Measurements from ENCODE around the gene CS. TPM values are rescaled to one million over a fixed set of nuclear protein-coding genes. Genes with fewer than 3 reads are reported as not detected.
"Not testable (repeated sequence)": the region's sequence is repeated elsewhere in the genome, so short reads cannot be mapped to it uniquely, and the experiment has no call there.

The CS gene
- total RNA-seq, 1 experiment from 2014 or later, result 109 TPM

GRCh38 chr12:56282579-56282978 lies 17.6 kb downstream of the CS start:
- H3K9me3 ChIP-seq (replicated peaks), result no peaks in the 10 kb centered on the region
- no peaks in the 10 kb centered on the region for H3K27me3 ChIP-seq (replicated peaks)
- peaks cover 93% of the 10 kb centered on the region for H3K36me3 ChIP-seq
- no peak for DNase-seq (ENCODE audit: low read depth in 1 of 2, low spot score in 2 of 2)
- no peak overlapping the region for H3K4me3 ChIP-seq
- no peak overlapping the region for H3K27ac ChIP-seq
- no peaks in the 10 kb centered on the region for H3K4me1 ChIP-seq (replicated peaks)

GRCh38 chr12:56282030-56282429 lies 18.1 kb downstream of the CS start:
- Histone ChIP-seq H3K4me3 (no peak overlapping the region), H3K9me3 (replicated peaks) (no peaks in the 10 kb centered on the region), H3K4me1 (replicated peaks) (no peaks in the 10 kb centered on the region), H3K27ac (no peak overlapping the region), H3K36me3 (peaks cover 93% of the 10 kb centered on the region), H3K27me3 (replicated peaks) (no peaks in the 10 kb centered on the region)
- no peak for DNase-seq (ENCODE audit: low read depth in 1 of 2, low spot score in 2 of 2)

- peaks cover 93% of the 10 kb centered on the region for H3K36me3 ChIP-seq
- H3K4me1 ChIP-seq (replicated peaks), result no peaks in the 10 kb centered on the region
- no peaks in the 10 kb centered on the region for H3K27me3 ChIP-seq (replicated peaks)
- no peak for DNase-seq (ENCODE audit: low read depth in 1 of 2, low spot score in 2 of 2)
- no peak overlapping the region for H3K27ac ChIP-seq
- no peak overlapping the region for H3K4me3 ChIP-seq
- H3K9me3 ChIP-seq (replicated peaks), result no peaks in the 10 kb centered on the region
Observed at GRCh38 chr12:56280849-56281248, 19.3 kb downstream of the CS start.

- no peaks in the 10 kb centered on the region for H3K27me3 ChIP-seq (replicated peaks)
- H3K4me1 ChIP-seq (replicated peaks), result no peaks in the 10 kb centered on the region
- DNase-seq (ENCODE audit: low read depth in 1 of 2, low spot score in 2 of 2), result no peak
- H3K4me3 ChIP-seq, result no peak overlapping the region
- H3K27ac ChIP-seq, result no peak overlapping the region
- peaks cover 95% of the 10 kb centered on the region for H3K36me3 ChIP-seq
- no peaks in the 10 kb centered on the region for H3K9me3 ChIP-seq (replicated peaks)
Observed at GRCh38 chr12:56278905-56279304, 21.2 kb downstream of the CS start.

- Histone ChIP-seq H3K36me3 (peaks cover 87% of the 10 kb centered on the region), H3K27me3 (replicated peaks) (no peaks in the 10 kb centered on the region), H3K4me1 (replicated peaks) (no peaks in the 10 kb centered on the region), H3K27ac (no peak overlapping the region), H3K4me3 (no peak overlapping the region), H3K9me3 (replicated peaks) (no peaks in the 10 kb centered on the region)
- DNase-seq (ENCODE audit: low read depth in 1 of 2, low spot score in 2 of 2), result no peak
Observed at GRCh38 chr12:56274299-56274698, 25.8 kb downstream of the CS start.

- not testable (repeated sequence) for H3K9me3 ChIP-seq (replicated peaks); H3K4me1 ChIP-seq (replicated peaks); H3K4me3 ChIP-seq; DNase-seq (ENCODE audit: low read depth in 1 of 2, low spot score in 2 of 2); H3K27ac ChIP-seq; H3K27me3 ChIP-seq (replicated peaks)
- peaks cover 72% of the 10 kb centered on the region for H3K36me3 ChIP-seq
Observed at GRCh38 chr12:56272468-56272867, 27.7 kb downstream of the CS start.

- DNase-seq (ENCODE audit: low read depth in 1 of 2, low spot score in 2 of 2), result peak in 1 of 2 experiments; percentile 30
- H3K27me3 ChIP-seq (replicated peaks), result no peaks in the 10 kb centered on the region
- H3K4me1 ChIP-seq (replicated peaks), result peaks cover 9% of the 10 kb centered on the region
- no peaks in the 10 kb centered on the region for H3K9me3 ChIP-seq (replicated peaks)
- peaks cover 61% of the 10 kb centered on the region for H3K36me3 ChIP-seq
- H3K27ac ChIP-seq, result no peak overlapping the region
- H3K4me3 ChIP-seq, result no peak overlapping the region
Observed at GRCh38 chr12:56271031-56271430, 29.1 kb downstream of the CS start.

GRCh38 chr12:56267443-56268071 lies 32.6 kb downstream of the CS start:
- H3K27me3 ChIP-seq (replicated peaks), result no peaks in the 10 kb centered on the region
- H3K27ac ChIP-seq, result no peak overlapping the region
- peak overlapping the region; percentile 65 for H3K4me3 ChIP-seq
- no peaks in the 10 kb centered on the region for H3K9me3 ChIP-seq (replicated peaks)
- peaks cover 29% of the 10 kb centered on the region for H3K36me3 ChIP-seq
- DNase-seq (ENCODE audit: low read depth in 1 of 2, low spot score in 2 of 2), result no peak
- H3K4me1 ChIP-seq (replicated peaks), result peaks cover 9% of the 10 kb centered on the region

- Histone ChIP-seq H3K27me3 (replicated peaks) (no peaks in the 10 kb centered on the region), H3K36me3 (peaks cover 27% of the 10 kb centered on the region)
Observed at GRCh38 chr12:56266693-56267442, 33.3 kb downstream of the CS start, which contains the start of gene COQ10A. Gene COQ10A (plus strand): TSS chr12:56266942. CDS start chr12:56267119, 177 bp downstream.

GRCh38 chr12:56266068-56266692 lies 34.0 kb downstream of the CS start:
- H3K9me3 ChIP-seq (replicated peaks); DNase-seq (ENCODE audit: low read depth in 1 of 2, low spot score in 2 of 2); H3K27me3 ChIP-seq (replicated peaks); H3K27ac ChIP-seq: not testable (repeated sequence)
- peaks cover 22% of the 10 kb centered on the region for H3K36me3 ChIP-seq
- H3K4me3 ChIP-seq, result peak overlapping the region; percentile 65
- peaks cover 21% of the 10 kb centered on the region for H3K4me1 ChIP-seq (replicated peaks)

More at GRCh38 chr12:56266693-56267442, 33.3 kb downstream of the CS start, which contains the start of gene COQ10A:
- Histone ChIP-seq H3K9me3 (replicated peaks) (no peaks in the 10 kb centered on the region), H3K4me1 (replicated peaks) (peaks cover 14% of the 10 kb centered on the region), H3K4me3 (peak within 1 kb of the TSS; percentile 65), H3K27ac (peak within 1 kb of the TSS; percentile 78)
- peak; percentile 89 to 94 for DNase-seq (ENCODE audit: low read depth in 1 of 2, low spot score in 2 of 2)

- not testable (repeated sequence) for H3K27ac ChIP-seq; H3K27me3 ChIP-seq (replicated peaks); H3K4me3 ChIP-seq; DNase-seq (ENCODE audit: low read depth in 1 of 2, low spot score in 2 of 2); H3K36me3 ChIP-seq; H3K9me3 ChIP-seq (replicated peaks)
- peaks cover 34% of the 10 kb centered on the region for H3K4me1 ChIP-seq (replicated peaks)
Observed at GRCh38 chr12:56262955-56263354, 37.2 kb downstream of the CS start.

GRCh38 chr12:56261503-56262232 lies 38.5 kb downstream of the CS start:
- Histone ChIP-seq H3K27me3 (replicated peaks) (no peaks in the 10 kb centered on the region), H3K9me3 (replicated peaks) (no peaks in the 10 kb centered on the region), H3K4me3 (no peak overlapping the region), H3K4me1 (replicated peaks) (peaks cover 37% of the 10 kb centered on the region), H3K27ac (peak overlapping the region; percentile 93), H3K36me3 (peaks cover 16% of the 10 kb centered on the region)
- peak; percentile 82 to 85 for DNase-seq (ENCODE audit: low read depth in 1 of 2, low spot score in 2 of 2)

- H3K9me3 ChIP-seq (replicated peaks), result no peaks in the 10 kb centered on the region
- H3K27ac ChIP-seq, result peak overlapping the region; percentile 93
- H3K4me1 ChIP-seq (replicated peaks), result peaks cover 41% of the 10 kb centered on the region
- no peaks in the 10 kb centered on the region for H3K27me3 ChIP-seq (replicated peaks)
- no peak overlapping the region for H3K4me3 ChIP-seq
- DNase-seq (ENCODE audit: low read depth in 1 of 2, low spot score in 2 of 2), result no peak
- peaks cover 23% of the 10 kb centered on the region for H3K36me3 ChIP-seq
Observed at GRCh38 chr12:56260921-56261320, 39.2 kb downstream of the CS start.
